Keratinocyte (primary cell): ENCODE measurements around the gene AUH. TPM values are rescaled to one million over a fixed set of nuclear protein-coding genes. Genes with fewer than 3 reads are reported as not detected.

Experiments
- DNase-seq: peaks from one replicate; pipeline ENCODE4 v3.0.0-alpha.2; 2011; ENCODE audit warnings: low read depth, missing footprints, low spot score
- FAIRE-seq: peaks from 2 replicates; lab custom pipeline; 2011; peaks lifted over from hg19 to GRCh38; lab: Jason Lieb, UNC
- H2AFZ ChIP-seq: 2 replicates; pipeline ENCODE4 v1.6.0; 2012; ENCODE audit warnings: low read length, control low read depth, inconsistent platforms; ENCODE audit not compliant: control insufficient read depth
- H3K27ac ChIP-seq: 2 replicates; pipeline ENCODE4 v1.5.1; 2011; ENCODE audit warnings: low read length; ENCODE audit not compliant: control insufficient read depth, insufficient read depth
- H3K27me3 ChIP-seq: 3 replicates; pipeline ENCODE4 v1.6.0; 2011; ENCODE audit warnings: low read length; ENCODE audit not compliant: control insufficient read depth, insufficient read depth; ENCODE audit errors: extremely low read depth
- H3K36me3 ChIP-seq, 2 experiments: 2 replicates in 1 of 2; 3 replicates in 1 of 2; pipeline ENCODE4 v1.5.1; 2011; ENCODE audit warnings: low read length in 2 of 2, mild to moderate bottlenecking in 1 of 2; ENCODE audit not compliant: control insufficient read depth in 2 of 2, insufficient read depth in 2 of 2; ENCODE audit errors: extremely low read depth in 1 of 2
- H3K4me1 ChIP-seq: 3 replicates; pipeline ENCODE4 v1.5.1; 2011; ENCODE audit warnings: low read length; ENCODE audit not compliant: control insufficient read depth, insufficient read depth; ENCODE audit errors: extremely low read depth
- H3K4me2 ChIP-seq: 3 replicates; pipeline ENCODE4 v1.6.0; 2011; ENCODE audit warnings: low read depth, low read length; ENCODE audit not compliant: control insufficient read depth, insufficient read depth; ENCODE audit errors: extremely low read depth
- H3K4me3 ChIP-seq, 3 experiments: fragments of 200-600 bp in 1 of 3; sonication (generic) in 1 of 3; 2 replicates in 2 of 3; 3 replicates in 1 of 3; pipeline ENCODE4 v1.5.1; 2011 to 2016; ENCODE audit warnings: low read length in 3 of 3, mild to moderate bottlenecking in 3 of 3, control low read depth in 2 of 3, inconsistent platforms in 1 of 3, low read depth in 1 of 3, mixed read lengths in 1 of 3, mixed run types in 1 of 3, moderate library complexity in 1 of 3; ENCODE audit not compliant: control insufficient read depth in 2 of 3, insufficient read depth in 2 of 3; ENCODE audit errors: extremely low read depth in 1 of 3
- H3K79me2 ChIP-seq: 2 replicates; pipeline ENCODE4 v1.6.0; 2012; ENCODE audit warnings: low read length; ENCODE audit not compliant: control insufficient read depth, insufficient read depth
- H3K9ac ChIP-seq: 3 replicates; pipeline ENCODE4 v1.6.0; 2011; ENCODE audit warnings: low read length; ENCODE audit not compliant: control insufficient read depth, insufficient read depth; ENCODE audit errors: extremely low read depth
- H3K9me1 ChIP-seq: 3 replicates; pipeline ENCODE4 v1.6.0; 2011; ENCODE audit warnings: low read length; ENCODE audit not compliant: control insufficient read depth, insufficient read depth; ENCODE audit errors: extremely low read depth
- H3K9me3 ChIP-seq: 2 replicates; pipeline ENCODE4 v1.5.1; 2012; ENCODE audit warnings: low read depth, low read length; ENCODE audit not compliant: control insufficient read depth
- H4K20me1 ChIP-seq: 3 replicates; pipeline ENCODE4 v1.6.0; 2011; ENCODE audit warnings: low read length; ENCODE audit not compliant: control insufficient read depth, insufficient read depth; ENCODE audit errors: extremely low read depth
- CTCF ChIP-seq, 3 experiments: IDR thresholded peaks in 1 of 3; conservative IDR thresholded peaks in 1 of 3; optimal IDR thresholded peaks in 1 of 3; 2 replicates in 2 of 3; 3 replicates in 1 of 3; pipeline versions ENCODE3 to v1.5.1; 2011; ENCODE audit warnings: low read length in 3 of 3, mild to moderate bottlenecking in 3 of 3, moderate library complexity in 2 of 3, control low read depth in 1 of 3, inconsistent platforms in 1 of 3; ENCODE audit not compliant: insufficient read depth in 2 of 3; ENCODE audit errors: extremely low read depth in 1 of 3
- EZH2 ChIP-seq: IDR thresholded peaks from one replicate; pipeline ENCODE4 v1.6.1; 2012; ENCODE audit warnings: inconsistent platforms, mild to moderate bottlenecking, low read length, moderate library complexity
- dilution Hi-C: fragments of 300-500 bp; cut with MboI; formaldehyde crosslinking; loops from one replicate; pipeline ENCODE4 v1.7.0; 2020; ENCODE audit warnings: low sequenced_read_pairs; ENCODE audit not compliant: extremely low pct_ligation_motif_present
- polyA plus RNA-seq, 5 experiments: library from polyadenylated mRNA; depleted of rRNA in 3 of 5; stranded (reverse) in 3 of 5; stranded (forward) in 1 of 5; unstranded in 1 of 5; fragments of >200 nt; gene quantifications; 1 replicate in 1 of 5; 2 replicates in 3 of 5; 3 replicates in 1 of 5; pipeline versions ENCODE4 v1.2.1 to v1.2.3, GENCODE V29; 2011 to 2012; ENCODE audit warnings: missing spikeins in 2 of 5, low read depth in 1 of 5, low replicate concordance in 1 of 5

The AUH gene
- polyA plus RNA-seq, 1 donor (not counting 4 experiments of a cell fraction or from before 2014, with no cell fraction given), result 5.5 TPM

GRCh38 chr9:91312717-91313325 lies 48.9 kb downstream of the AUH start:
- Histone ChIP-seq H3K4me1 (peaks cover 16% of the 10 kb centered on the region), H3K4me3 (peak overlapping the region in 2 of 3 experiments; percentile 29 to 55), H4K20me1 (no peaks in the 10 kb centered on the region), H3K79me2 (no peaks in the 10 kb centered on the region), H3K27me3 (no peaks in the 10 kb centered on the region), H3K27ac (peak overlapping the region; percentile 52), H3K9me3 (no peaks in the 10 kb centered on the region), H3K36me3 (peaks cover 0 to 1% of the 10 kb centered on the region in 2 experiments), H3K4me2 (peak overlapping the region; percentile 71), H2AFZ (peak overlapping the region; percentile 73), H3K9ac (peak overlapping the region; percentile 41), H3K9me1 (no peaks in the 10 kb centered on the region)
- TF ChIP-seq CTCF (optimal IDR thresholded peaks at IDR 0.05 in 1 of 3, IDR thresholded peaks at IDR 0.05 in 1 of 3, conservative IDR thresholded peaks at IDR 0.05 in 1 of 3; ENCODE audit: extremely low read depth in 1 of 3, insufficient read depth in 2 of 3, low read length in 3 of 3) (no peak), EZH2 (no peak)
- FAIRE-seq (peak; percentile 79), DNase-seq (peak; percentile 28)
- dilution Hi-C loops, result no loop called here

GRCh38 chr9:91310037-91310436 lies 51.7 kb downstream of the AUH start:
- FAIRE-seq, result no peak
- no peaks in the 10 kb centered on the region for H3K9me1 ChIP-seq
- no peaks in the 10 kb centered on the region for H3K79me2 ChIP-seq
- H3K4me3 ChIP-seq, result no peak overlapping the region
- H3K4me1 ChIP-seq, result peaks cover 21% of the 10 kb centered on the region
- TF ChIP-seq EZH2, result no peak
- no peak for TF ChIP-seq CTCF (optimal IDR thresholded peaks at IDR 0.05 in 1 of 3, IDR thresholded peaks at IDR 0.05 in 1 of 3, conservative IDR thresholded peaks at IDR 0.05 in 1 of 3; ENCODE audit: extremely low read depth in 1 of 3, insufficient read depth in 2 of 3, low read length in 3 of 3)
- no peak overlapping the region for H2AFZ ChIP-seq
- no peaks in the 10 kb centered on the region for H4K20me1 ChIP-seq
- no peaks in the 10 kb centered on the region for H3K27me3 ChIP-seq
- H3K9ac ChIP-seq, result no peak overlapping the region
- no peaks in the 10 kb centered on the region for H3K36me3 ChIP-seq
- DNase-seq, result no peak
- no peak overlapping the region for H3K27ac ChIP-seq
- no peaks in the 10 kb centered on the region for H3K9me3 ChIP-seq
- no peak overlapping the region for H3K4me2 ChIP-seq
- dilution Hi-C loops, result no loop called here
